ENCODE data around the gene OR52I2.

Gene OR52I2

GRCh38 chr11:4543561-4543960 lies 38.0 kb upstream of the OR52I2 start:
- Histone ChIP-seq H3K79me2 (ENCODE audit: insufficient read depth, low read length) (no peaks in the 10 kb centered on the region), H3K9me3 (ENCODE audit: insufficient read depth, low read length, severe bottlenecking) (no peaks in the 10 kb centered on the region), H2AFZ (ENCODE audit: low read depth, low read length) (no peak overlapping the region), H3K27ac (ENCODE audit: low read length) (no peak overlapping the region), H3K9ac (ENCODE audit: low read depth, low read length) (no peak overlapping the region), H3K4me1 (ENCODE audit: insufficient read depth, low read length) (no peaks in the 10 kb centered on the region), H3K27me3 (ENCODE audit: insufficient read depth, low read length, poor library complexity) (peaks cover 9% of the 10 kb centered on the region), H3K4me2 (ENCODE audit: insufficient read depth, low read length) (no peak overlapping the region), H3K4me3 (ENCODE audit: low read depth in 1 of 2, low read length in 2 of 2) (no peak overlapping the region), H4K20me1 (ENCODE audit: insufficient read depth, low read length) (no peaks in the 10 kb centered on the region), H3K36me3 (ENCODE audit: insufficient read depth, low read length) (no peaks in the 10 kb centered on the region)
- TF ChIP-seq EZH2 (IDR thresholded peaks at IDR 0.05; ENCODE audit: borderline replicate concordance, low read depth, low read length, severe bottlenecking) (no peak), CTCF (IDR thresholded peaks at IDR 0.05; ENCODE audit: borderline replicate concordance, extremely low read depth, low read length, poor library complexity, severe bottlenecking) (no peak)
- no peak for DNase-seq
- ATAC-seq (ENCODE audit: insufficient read depth, low read depth): no peak

- Histone ChIP-seq H3K9ac (ENCODE audit: low read depth, low read length) (no peak within 1 kb of the TSS), H3K79me2 (ENCODE audit: insufficient read depth, low read length) (no peaks in the 10 kb centered on the region), H3K4me2 (ENCODE audit: insufficient read depth, low read length) (no peak within 1 kb of the TSS), H3K27me3 (ENCODE audit: insufficient read depth, low read length, poor library complexity) (peaks cover 8% of the 10 kb centered on the region), H3K36me3 (ENCODE audit: insufficient read depth, low read length) (no peaks in the 10 kb centered on the region), H3K4me3 (ENCODE audit: low read depth in 1 of 2, low read length in 2 of 2) (no peak within 1 kb of the TSS), H3K4me1 (ENCODE audit: insufficient read depth, low read length) (no peaks in the 10 kb centered on the region), H3K27ac (ENCODE audit: low read length) (no peak within 1 kb of the TSS), H2AFZ (ENCODE audit: low read depth, low read length) (no peak within 1 kb of the TSS), H3K9me3 (ENCODE audit: insufficient read depth, low read length, severe bottlenecking) (no peaks in the 10 kb centered on the region), H4K20me1 (ENCODE audit: insufficient read depth, low read length) (no peaks in the 10 kb centered on the region)
- DNase-seq (no peak), ATAC-seq (ENCODE audit: insufficient read depth, low read depth) (no peak)
- TF ChIP-seq EZH2 (IDR thresholded peaks at IDR 0.05; ENCODE audit: borderline replicate concordance, low read depth, low read length, severe bottlenecking) (no peak), CTCF (IDR thresholded peaks at IDR 0.05; ENCODE audit: borderline replicate concordance, extremely low read depth, low read length, poor library complexity, severe bottlenecking) (no peak)
Measured at GRCh38 chr11:4544891-4545290, 36.7 kb upstream of the OR52I2 start, which contains the start of gene OR52M1. Gene OR52M1 (plus strand): TSS chr11:4545191. CDS start chr11:4545191, 0 bp downstream.

GRCh38 chr11:4546878-4547277 lies 34.7 kb upstream of the OR52I2 start:
- Histone ChIP-seq H3K27ac (ENCODE audit: low read length) (no peak overlapping the region), H3K4me1 (ENCODE audit: insufficient read depth, low read length) (no peaks in the 10 kb centered on the region), H2AFZ (ENCODE audit: low read depth, low read length) (no peak overlapping the region), H3K4me2 (ENCODE audit: insufficient read depth, low read length) (no peak overlapping the region), H3K4me3 (ENCODE audit: low read depth in 1 of 2, low read length in 2 of 2) (no peak overlapping the region), H4K20me1 (ENCODE audit: insufficient read depth, low read length) (no peaks in the 10 kb centered on the region), H3K79me2 (ENCODE audit: insufficient read depth, low read length) (no peaks in the 10 kb centered on the region), H3K36me3 (ENCODE audit: insufficient read depth, low read length) (no peaks in the 10 kb centered on the region), H3K9ac (ENCODE audit: low read depth, low read length) (no peak overlapping the region), H3K27me3 (ENCODE audit: insufficient read depth, low read length, poor library complexity) (no peaks in the 10 kb centered on the region), H3K9me3 (ENCODE audit: insufficient read depth, low read length, severe bottlenecking) (no peaks in the 10 kb centered on the region)
- DNase-seq (no peak), ATAC-seq (ENCODE audit: insufficient read depth, low read depth) (no peak)
- TF ChIP-seq EZH2 (IDR thresholded peaks at IDR 0.05; ENCODE audit: borderline replicate concordance, low read depth, low read length, severe bottlenecking) (no peak), CTCF (IDR thresholded peaks at IDR 0.05; ENCODE audit: borderline replicate concordance, extremely low read depth, low read length, poor library complexity, severe bottlenecking) (no peak)

GRCh38 chr11:4547416-4547815 lies 34.1 kb upstream of the OR52I2 start:
- Histone ChIP-seq H3K9ac (ENCODE audit: low read depth, low read length) (no peak overlapping the region), H3K9me3 (ENCODE audit: insufficient read depth, low read length, severe bottlenecking) (no peaks in the 10 kb centered on the region), H3K79me2 (ENCODE audit: insufficient read depth, low read length) (no peaks in the 10 kb centered on the region), H3K4me3 (ENCODE audit: low read depth in 1 of 2, low read length in 2 of 2) (no peak overlapping the region), H3K27me3 (ENCODE audit: insufficient read depth, low read length, poor library complexity) (no peaks in the 10 kb centered on the region), H2AFZ (ENCODE audit: low read depth, low read length) (no peak overlapping the region), H3K36me3 (ENCODE audit: insufficient read depth, low read length) (no peaks in the 10 kb centered on the region), H3K4me2 (ENCODE audit: insufficient read depth, low read length) (no peak overlapping the region), H4K20me1 (ENCODE audit: insufficient read depth, low read length) (no peaks in the 10 kb centered on the region), H3K4me1 (ENCODE audit: insufficient read depth, low read length) (no peaks in the 10 kb centered on the region), H3K27ac (ENCODE audit: low read length) (no peak overlapping the region)
- no peak for DNase-seq
- TF ChIP-seq EZH2 (IDR thresholded peaks at IDR 0.05; ENCODE audit: borderline replicate concordance, low read depth, low read length, severe bottlenecking): no peak
- TF ChIP-seq CTCF (IDR thresholded peaks at IDR 0.05; ENCODE audit: borderline replicate concordance, extremely low read depth, low read length, poor library complexity, severe bottlenecking): no peak
- no peak for ATAC-seq (ENCODE audit: insufficient read depth, low read depth)

Measured in DND-41 (cell line).